ENCODE data around the gene NTRK3. TPM values are rescaled to one million over a fixed set of nuclear protein-coding genes. Genes with fewer than 3 reads are reported as not detected.

Gene NTRK3
- total and polyA plus RNA-seq, 2 of the 13 experiments (the other 11 are each of a cell fraction or from before 2014, with no cell fraction given): not detected

DNA sequence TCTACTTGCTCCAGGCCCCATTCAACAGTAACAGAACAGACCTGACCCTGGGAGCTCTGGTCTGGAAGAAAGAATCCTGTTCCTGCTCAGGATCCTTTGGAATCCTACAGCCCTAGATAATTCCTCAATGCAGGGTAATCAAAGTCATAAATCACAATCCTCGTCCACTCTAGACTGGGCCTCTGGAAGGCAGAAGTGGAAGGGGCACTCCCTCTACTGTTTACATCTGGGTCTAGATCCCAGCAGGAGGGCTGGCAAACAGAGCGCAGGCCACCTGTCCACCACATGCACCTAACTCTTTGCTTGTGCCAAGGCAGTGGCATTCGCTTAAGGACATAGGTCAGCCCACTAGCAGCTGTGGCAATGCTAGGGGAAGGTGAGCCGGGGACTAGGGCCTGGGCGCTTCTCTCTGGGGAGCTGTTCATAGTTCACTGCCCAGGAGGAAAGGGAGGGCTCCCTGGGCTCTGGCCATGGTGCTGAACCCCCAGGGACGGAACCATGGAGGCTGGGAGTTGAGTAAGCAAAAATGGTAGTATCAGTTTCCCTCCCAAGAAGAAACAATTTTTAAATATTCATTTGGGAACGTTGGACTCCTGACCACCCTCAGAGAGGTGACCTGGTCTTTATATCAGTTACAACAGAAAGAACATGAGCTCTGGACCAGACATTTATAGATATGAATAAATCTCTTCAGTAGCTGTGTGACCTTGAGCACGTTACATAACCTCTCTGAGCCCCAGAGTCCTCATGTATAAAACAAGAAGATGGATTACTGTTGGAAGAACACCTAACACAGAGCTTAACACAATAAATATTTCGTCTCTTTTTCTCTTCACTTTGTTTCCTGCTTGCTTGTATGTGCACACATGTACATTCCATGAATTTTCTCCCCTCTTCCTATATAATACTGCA, 90.2 kb downstream of the NTRK3 start (continued):
- no peak for TF ChIP-seq KAT2B (IDR thresholded peaks at IDR 0.05; ENCODE audit: borderline replicate concordance, low read depth, low read length)
- no peak for TF ChIP-seq XBP1 (CRISPR knock-in tag; IDR thresholded peaks at IDR 0.05)
- TF ChIP-seq ZNF430 (CRISPR knock-in tag; IDR thresholded peaks at IDR 0.05): no peak
- TF ChIP-seq, protein P1, sequence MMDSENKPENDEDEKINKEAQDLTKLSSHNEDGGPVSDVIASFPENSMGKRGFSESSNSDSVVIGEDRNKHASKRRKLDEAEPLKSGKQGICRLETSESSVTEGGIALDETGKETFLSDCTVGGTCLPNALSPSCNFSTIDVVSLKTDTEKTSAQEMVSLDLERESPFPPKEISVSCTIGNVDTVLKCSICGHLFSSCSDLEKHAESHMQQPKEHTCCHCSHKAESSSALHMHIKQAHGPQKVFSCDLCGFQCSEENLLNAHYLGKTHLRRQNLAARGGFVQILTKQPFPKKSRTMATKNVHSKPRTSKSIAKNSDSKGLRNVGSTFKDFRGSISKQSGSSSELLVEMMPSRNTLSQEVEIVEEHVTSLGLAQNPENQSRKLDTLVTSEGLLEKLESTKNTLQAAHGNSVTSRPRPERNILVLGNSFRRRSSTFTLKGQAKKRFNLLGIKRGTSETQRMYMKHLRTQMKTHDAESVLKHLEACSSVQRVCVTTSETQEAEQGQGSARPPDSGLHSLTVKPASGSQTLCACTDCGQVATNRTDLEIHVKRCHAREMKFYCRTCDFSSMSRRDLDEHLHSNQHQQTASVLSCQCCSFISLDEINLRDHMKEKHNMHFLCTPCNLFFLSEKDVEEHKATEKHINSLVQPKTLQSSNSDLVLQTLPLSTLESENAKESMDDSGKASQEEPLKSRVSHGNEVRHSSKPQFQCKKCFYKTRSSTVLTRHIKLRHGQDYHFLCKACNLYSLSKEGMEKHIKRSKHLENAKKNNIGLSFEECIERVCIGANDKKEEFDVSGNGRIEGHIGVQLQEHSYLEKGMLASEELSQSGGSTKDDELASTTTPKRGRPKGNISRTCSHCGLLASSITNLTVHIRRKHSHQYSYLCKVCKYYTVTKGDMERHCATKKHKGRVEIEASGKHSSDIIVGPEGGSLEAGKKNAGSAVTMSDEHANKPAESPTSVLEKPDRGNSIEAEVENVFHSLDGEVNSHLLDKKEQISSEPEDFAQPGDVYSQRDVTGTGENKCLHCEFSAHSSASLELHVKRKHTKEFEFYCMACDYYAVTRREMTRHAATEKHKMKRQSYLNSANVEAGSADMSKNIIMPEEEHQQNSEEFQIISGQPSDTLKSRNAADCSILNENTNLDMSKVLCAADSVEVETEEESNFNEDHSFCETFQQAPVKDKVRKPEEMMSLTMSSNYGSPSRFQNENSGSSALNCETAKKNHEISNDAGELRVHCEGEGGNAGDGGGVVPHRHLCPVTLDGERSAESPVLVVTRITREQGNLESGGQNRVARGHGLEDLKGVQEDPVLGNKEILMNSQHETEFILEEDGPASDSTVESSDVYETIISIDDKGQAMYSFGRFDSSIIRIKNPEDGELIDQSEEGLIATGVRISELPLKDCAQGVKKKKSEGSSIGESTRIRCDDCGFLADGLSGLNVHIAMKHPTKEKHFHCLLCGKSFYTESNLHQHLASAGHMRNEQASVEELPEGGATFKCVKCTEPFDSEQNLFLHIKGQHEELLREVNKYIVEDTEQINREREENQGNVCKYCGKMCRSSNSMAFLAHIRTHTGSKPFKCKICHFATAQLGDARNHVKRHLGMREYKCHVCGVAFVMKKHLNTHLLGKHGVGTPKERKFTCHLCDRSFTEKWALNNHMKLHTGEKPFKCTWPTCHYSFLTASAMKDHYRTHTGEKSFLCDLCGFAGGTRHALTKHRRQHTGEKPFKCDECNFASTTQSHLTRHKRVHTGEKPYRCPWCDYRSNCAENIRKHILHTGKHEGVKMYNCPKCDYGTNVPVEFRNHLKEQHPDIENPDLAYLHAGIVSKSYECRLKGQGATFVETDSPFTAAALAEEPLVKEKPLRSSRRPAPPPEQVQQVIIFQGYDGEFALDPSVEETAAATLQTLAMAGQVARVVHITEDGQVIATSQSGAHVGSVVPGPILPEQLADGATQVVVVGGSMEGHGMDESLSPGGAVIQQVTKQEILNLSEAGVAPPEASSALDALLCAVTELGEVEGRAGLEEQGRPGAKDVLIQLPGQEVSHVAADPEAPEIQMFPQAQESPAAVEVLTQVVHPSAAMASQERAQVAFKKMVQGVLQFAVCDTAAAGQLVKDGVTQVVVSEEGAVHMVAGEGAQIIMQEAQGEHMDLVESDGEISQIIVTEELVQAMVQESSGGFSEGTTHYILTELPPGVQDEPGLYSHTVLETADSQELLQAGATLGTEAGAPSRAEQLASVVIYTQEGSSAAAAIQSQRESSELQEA (CRISPR knock-in tag; IDR thresholded peaks at IDR 0.05; ENCODE audit: not compliant biosample characterization): no peak
- TF ChIP-seq EHMT2 (IDR thresholded peaks at IDR 0.05; ENCODE audit: borderline replicate concordance, low read depth, low read length): peak; percentile 89
- TF ChIP-seq ASH2L (IDR thresholded peaks at IDR 0.05; ENCODE audit: insufficient read length, low read depth, low read length): no peak
- no peak for TF ChIP-seq ZNF652 (CRISPR knock-in tag; IDR thresholded peaks at IDR 0.05; ENCODE audit: borderline replicate concordance, low read depth)
- no peak for TF ChIP-seq RAD21 (CRISPR knock-in tag; IDR thresholded peaks at IDR 0.05)
- TF ChIP-seq, protein P2, sequence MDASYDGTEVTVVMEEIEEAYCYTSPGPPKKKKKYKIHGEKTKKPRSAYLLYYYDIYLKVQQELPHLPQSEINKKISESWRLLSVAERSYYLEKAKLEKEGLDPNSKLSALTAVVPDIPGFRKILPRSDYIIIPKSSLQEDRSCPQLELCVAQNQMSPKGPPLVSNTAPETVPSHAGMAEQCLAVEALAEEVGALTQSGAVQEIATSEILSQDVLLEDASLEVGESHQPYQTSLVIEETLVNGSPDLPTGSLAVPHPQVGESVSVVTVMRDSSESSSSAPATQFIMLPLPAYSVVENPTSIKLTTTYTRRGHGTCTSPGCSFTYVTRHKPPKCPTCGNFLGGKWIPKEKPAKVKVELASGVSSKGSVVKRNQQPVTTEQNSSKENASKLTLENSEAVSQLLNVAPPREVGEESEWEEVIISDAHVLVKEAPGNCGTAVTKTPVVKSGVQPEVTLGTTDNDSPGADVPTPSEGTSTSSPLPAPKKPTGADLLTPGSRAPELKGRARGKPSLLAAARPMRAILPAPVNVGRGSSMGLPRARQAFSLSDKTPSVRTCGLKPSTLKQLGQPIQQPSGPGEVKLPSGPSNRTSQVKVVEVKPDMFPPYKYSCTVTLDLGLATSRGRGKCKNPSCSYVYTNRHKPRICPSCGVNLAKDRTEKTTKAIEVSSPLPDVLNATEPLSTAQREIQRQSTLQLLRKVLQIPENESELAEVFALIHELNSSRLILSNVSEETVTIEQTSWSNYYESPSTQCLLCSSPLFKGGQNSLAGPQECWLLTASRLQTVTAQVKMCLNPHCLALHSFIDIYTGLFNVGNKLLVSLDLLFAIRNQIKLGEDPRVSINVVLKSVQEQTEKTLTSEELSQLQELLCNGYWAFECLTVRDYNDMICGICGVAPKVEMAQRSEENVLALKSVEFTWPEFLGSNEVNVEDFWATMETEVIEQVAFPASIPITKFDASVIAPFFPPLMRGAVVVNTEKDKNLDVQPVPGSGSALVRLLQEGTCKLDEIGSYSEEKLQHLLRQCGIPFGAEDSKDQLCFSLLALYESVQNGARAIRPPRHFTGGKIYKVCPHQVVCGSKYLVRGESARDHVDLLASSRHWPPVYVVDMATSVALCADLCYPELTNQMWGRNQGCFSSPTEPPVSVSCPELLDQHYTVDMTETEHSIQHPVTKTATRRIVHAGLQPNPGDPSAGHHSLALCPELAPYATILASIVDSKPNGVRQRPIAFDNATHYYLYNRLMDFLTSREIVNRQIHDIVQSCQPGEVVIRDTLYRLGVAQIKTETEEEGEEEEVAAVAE (CRISPR knock-in tag; IDR thresholded peaks at IDR 0.05; ENCODE audit: borderline replicate concordance): 0 out of 2 replicates have a peak, but pooled peaks have one; percentile 53
- TF ChIP-seq CAMTA2 (CRISPR knock-in tag; IDR thresholded peaks at IDR 0.05; ENCODE audit: borderline replicate concordance): no peak
- no peak for TF ChIP-seq ISL2 (CRISPR knock-in tag; IDR thresholded peaks at IDR 0.05)
- no peak for TF ChIP-seq BCL6 (CRISPR knock-in tag; IDR thresholded peaks at IDR 0.05)
- TF ChIP-seq ZNF850 (CRISPR knock-in tag; conservative IDR thresholded peaks at IDR 0.05): no peak
- TF ChIP-seq MEIS2 (CRISPR knock-in tag; IDR thresholded peaks at IDR 0.05): no peak
- TF ChIP-seq ZFX (CRISPR knock-in tag; IDR thresholded peaks at IDR 0.05; ENCODE audit: low read depth): no peak
- TF ChIP-seq GABPA (IDR thresholded peaks at IDR 0.05; ENCODE audit: low read depth, low read length): no peak
- 0 out of 2 replicates have a peak, but pooled peaks have one; percentile 12 for TF ChIP-seq GABPA (CRISPR knock-in tag; IDR thresholded peaks at IDR 0.05; ENCODE audit: low read depth)
- no peak for TF ChIP-seq RCOR2 (CRISPR knock-in tag; IDR thresholded peaks at IDR 0.05)
